Stimulated activated CD4-positive, alpha-beta T cell treated with anti-CD3 and anti-CD28 coated beads, Interleukin-4, amount 100 ng/mL, for 4 hours (primary cell): Measurements from ENCODE around the gene MOCOS.
A peak's percentile ranks its signal among the peaks of the same experiment; 100 is the strongest.

ENCODE experiments used
- DNase-seq, 2 experiments: peaks; one replicate each; pipeline ENCODE4 v3.0.0-alpha.2; 2020

Gene MOCOS

GRCh38 chr18:36279001-36279400 lies 91.7 kb downstream of the MOCOS start:
- no peak for DNase-seq

- DNase-seq: no peak
Observed at GRCh38 chr18:36281936-36282335, 94.6 kb downstream of the MOCOS start.

- no peak for DNase-seq
Observed at GRCh38 chr18:36283448-36283847, 96.2 kb downstream of the MOCOS start.

- no peak for DNase-seq
Observed at GRCh38 chr18:36284268-36284667, 97.0 kb downstream of the MOCOS start.

- peak; percentile 6 to 30 for DNase-seq
Observed at GRCh38 chr18:36284671-36285295, 97.5 kb downstream of the MOCOS start.

GRCh38 chr18:36287653-36288052 lies 100.4 kb downstream of the MOCOS start:
- no peak for DNase-seq

GRCh38 chr18:36288689-36289088 lies 101.4 kb downstream of the MOCOS start:
- DNase-seq: no peak

- DNase-seq: no peak
Observed at GRCh38 chr18:36294031-36294430, 106.7 kb downstream of the MOCOS start.

GRCh38 chr18:36295214-36295613 lies 107.9 kb downstream of the MOCOS start:
- DNase-seq: no peak

GRCh38 chr18:36295880-36296301 lies 108.6 kb downstream of the MOCOS start:
- DNase-seq: no peak

- peak in 1 of 2 experiments; percentile 3 for DNase-seq
Observed at GRCh38 chr18:36296650-36297416, 109.5 kb downstream of the MOCOS start.

- peak in 1 of 2 experiments; percentile 12 for DNase-seq
Observed at GRCh38 chr18:36297417-36298125, 110.3 kb downstream of the MOCOS start, which contains the start of gene FHOD3. Gene FHOD3 (plus strand): TSS chr18:36297713. CDS start chr18:36297836, 123 bp downstream.

- DNase-seq: no peak
Observed at GRCh38 chr18:36298126-36298741, 110.9 kb downstream of the MOCOS start.

GRCh38 chr18:36299015-36299414 lies 111.7 kb downstream of the MOCOS start:
- no peak for DNase-seq

GRCh38 chr18:36300211-36300610 lies 112.9 kb downstream of the MOCOS start:
- no peak for DNase-seq

GRCh38 chr18:36301884-36302283 lies 114.6 kb downstream of the MOCOS start:
- DNase-seq: no peak

GRCh38 chr18:36302676-36303075 lies 115.4 kb downstream of the MOCOS start:
- DNase-seq: no peak

GRCh38 chr18:36303211-36303844 lies 116.0 kb downstream of the MOCOS start:
- no peak for DNase-seq

GRCh38 chr18:36304723-36305122 lies 117.4 kb downstream of the MOCOS start:
- DNase-seq: no peak

GRCh38 chr18:36305375-36305774 lies 118.1 kb downstream of the MOCOS start:
- no peak for DNase-seq

GRCh38 chr18:36307513-36307912 lies 120.2 kb downstream of the MOCOS start:
- DNase-seq: no peak

GRCh38 chr18:36308711-36309435 lies 121.6 kb downstream of the MOCOS start:
- no peak for DNase-seq
